Skeletal muscle tissue (tissue), 4 donors: Measurements from ENCODE around the gene PPP1R16B. TPM values are rescaled to one million over a fixed set of nuclear protein-coding genes. Genes with fewer than 3 reads are reported as not detected.

Experiments used
- H3K27ac ChIP-seq: one replicate; pipeline ENCODE4 v1.7.0; 2013; ENCODE audit warnings: mild to moderate bottlenecking, low read depth, low read length, inconsistent platforms
- H3K27me3 ChIP-seq, 3 donors: one replicate each; pipeline ENCODE4 v1.7.0; 2013; ENCODE audit warnings: low read length in 3 of 3; ENCODE audit not compliant: control insufficient read depth in 3 of 3, insufficient read depth in 3 of 3
- H3K36me3 ChIP-seq, 3 donors: one replicate each; pipeline ENCODE4 v1.7.0; 2013; ENCODE audit warnings: low read length in 3 of 3; ENCODE audit not compliant: control insufficient read depth in 3 of 3, insufficient read depth in 3 of 3
- H3K4me1 ChIP-seq, 3 donors: one replicate each; pipeline ENCODE4 v1.7.0; 2013; ENCODE audit warnings: low read length in 3 of 3, mild to moderate bottlenecking in 3 of 3; ENCODE audit not compliant: control insufficient read depth in 3 of 3, insufficient read depth in 3 of 3
- H3K4me3 ChIP-seq, 3 donors: one replicate each; pipeline ENCODE4 v1.7.0; 2013; ENCODE audit warnings: low read length in 3 of 3
- H3K9ac ChIP-seq, 3 donors: one replicate each; pipeline ENCODE4 v1.7.0; 2013; ENCODE audit warnings: low read length in 3 of 3, mild to moderate bottlenecking in 3 of 3, moderate library complexity in 2 of 3, low read depth in 1 of 3
- H3K9me3 ChIP-seq, 3 donors: one replicate each; pipeline ENCODE4 v1.7.0; 2013; ENCODE audit warnings: low read length in 3 of 3; ENCODE audit not compliant: control insufficient read depth in 3 of 3
- total RNA-seq: library from RNA; depleted of rRNA; stranded (reverse); fragments of >200 nt; gene quantifications from one replicate; pipeline ENCODE4 v1.2.3, GENCODE V29; 2014
- donor health status: Osteomylitis.

Gene PPP1R16B
- total RNA-seq, 1 donor from 2014 or later = 4.2 TPM

DNA sequence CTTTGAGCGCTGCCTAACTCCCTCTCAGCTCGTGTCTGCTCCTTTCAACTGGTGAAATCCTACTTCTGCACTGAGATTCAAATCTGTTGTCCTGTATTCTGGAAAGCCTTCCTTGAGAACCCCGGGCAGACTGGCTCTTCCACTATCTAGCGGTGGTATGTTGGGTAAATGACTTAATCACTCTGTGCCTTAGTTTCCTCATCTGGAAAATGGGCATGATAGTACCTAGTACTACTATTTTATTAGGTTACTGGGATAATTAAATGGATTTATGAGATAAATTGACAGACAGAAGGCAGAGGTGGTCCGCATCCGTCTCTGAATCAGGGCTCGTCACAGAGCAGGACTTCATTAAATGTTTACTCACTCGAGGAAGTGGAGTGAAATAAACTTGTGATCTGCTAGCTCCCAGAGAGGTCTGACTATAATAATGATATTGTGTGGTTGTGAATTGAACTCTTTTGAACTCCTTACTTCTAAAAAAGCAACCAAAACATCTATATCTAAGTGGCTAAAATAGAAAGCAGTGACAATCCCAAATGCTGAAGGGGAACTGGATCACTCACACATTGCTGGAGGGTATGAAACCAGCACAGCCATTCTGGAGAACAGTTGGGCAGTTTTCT lies 26.6 kb downstream of the PPP1R16B start:
- H3K9me3 ChIP-seq = no peaks in the 10 kb centered on the region
- peaks cover 0 to 8% (median 4%) of the 10 kb centered on the region in 3 donors for H3K4me1 ChIP-seq
- peaks cover 0 to 3% (median 0%) of the 10 kb centered on the region in 3 donors for H3K27me3 ChIP-seq
- no peaks in the 10 kb centered on the region for H3K36me3 ChIP-seq
- no peak overlapping the region for H3K27ac ChIP-seq
- H3K4me3 ChIP-seq = no peak overlapping the region
- no peak overlapping the region for H3K9ac ChIP-seq

DNA sequence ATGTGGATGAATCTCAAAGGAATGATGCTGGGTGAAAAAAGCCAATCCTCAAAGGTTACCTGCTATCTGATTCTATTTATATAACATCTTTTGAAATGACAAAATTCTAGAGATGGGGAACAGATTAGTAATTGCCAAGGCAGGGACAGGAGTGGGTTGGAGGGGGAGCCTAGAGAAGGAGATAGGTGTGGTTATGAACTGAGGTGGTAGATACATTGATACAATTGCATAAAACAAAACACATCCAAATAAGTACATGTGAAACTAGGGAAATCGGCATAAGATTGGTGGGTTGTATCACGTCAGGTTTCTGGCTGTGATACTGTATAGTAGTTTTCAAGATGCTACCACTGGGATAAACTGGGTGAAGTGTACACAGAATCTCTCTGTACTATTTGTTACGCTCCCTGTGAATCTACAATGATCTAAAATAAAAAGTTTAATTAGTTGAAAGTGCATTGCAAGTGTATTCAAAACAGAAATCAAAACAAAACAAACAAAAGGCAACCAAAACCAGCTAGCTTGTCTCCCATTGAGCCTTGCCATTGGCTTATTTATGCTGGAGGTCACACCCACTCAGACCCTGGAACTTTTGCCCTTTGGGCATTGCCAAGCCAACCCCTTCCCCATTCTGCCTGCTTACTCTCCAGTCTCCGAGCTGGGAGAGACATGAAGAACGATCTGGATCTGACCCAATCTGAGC lies 27.8 kb downstream of the PPP1R16B start:
- H3K4me3 ChIP-seq = no peak overlapping the region
- H3K9me3 ChIP-seq = no peaks in the 10 kb centered on the region
- H3K27me3 ChIP-seq = peaks cover 0 to 8% (median 5%) of the 10 kb centered on the region in 3 donors
- H3K4me1 ChIP-seq = peaks cover 0 to 5% (median 2%) of the 10 kb centered on the region in 3 donors
- H3K36me3 ChIP-seq = peaks cover 0 to 2% (median 0%) of the 10 kb centered on the region in 3 donors
- no peak overlapping the region for H3K27ac ChIP-seq
- no peak overlapping the region for H3K9ac ChIP-seq

DNA sequence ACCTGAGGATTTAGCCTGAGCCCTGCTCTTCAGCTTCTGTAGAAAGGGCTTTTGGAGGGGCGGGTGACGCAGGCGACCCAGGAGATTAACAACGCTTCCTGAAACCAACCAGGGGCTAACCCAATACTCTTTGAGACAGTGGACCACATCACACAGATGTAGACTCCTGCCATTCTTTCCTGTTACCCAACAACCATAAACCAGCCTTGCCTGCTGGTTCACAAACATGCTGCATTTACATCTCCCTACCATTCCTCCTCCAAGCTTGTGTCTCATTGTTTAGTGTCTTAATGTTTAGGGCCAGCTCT lies 28.3 kb downstream of the PPP1R16B start:
- H3K27ac ChIP-seq = no peak overlapping the region
- H3K9ac ChIP-seq = no peak overlapping the region
- peaks cover 0 to 2% (median 0%) of the 10 kb centered on the region in 3 donors for H3K36me3 ChIP-seq
- H3K27me3 ChIP-seq = peaks cover 0 to 10% (median 5%) of the 10 kb centered on the region in 3 donors
- H3K9me3 ChIP-seq = no peaks in the 10 kb centered on the region
- no peak overlapping the region for H3K4me3 ChIP-seq
- peaks cover 0 to 1% (median 0%) of the 10 kb centered on the region in 3 donors for H3K4me1 ChIP-seq

DNA sequence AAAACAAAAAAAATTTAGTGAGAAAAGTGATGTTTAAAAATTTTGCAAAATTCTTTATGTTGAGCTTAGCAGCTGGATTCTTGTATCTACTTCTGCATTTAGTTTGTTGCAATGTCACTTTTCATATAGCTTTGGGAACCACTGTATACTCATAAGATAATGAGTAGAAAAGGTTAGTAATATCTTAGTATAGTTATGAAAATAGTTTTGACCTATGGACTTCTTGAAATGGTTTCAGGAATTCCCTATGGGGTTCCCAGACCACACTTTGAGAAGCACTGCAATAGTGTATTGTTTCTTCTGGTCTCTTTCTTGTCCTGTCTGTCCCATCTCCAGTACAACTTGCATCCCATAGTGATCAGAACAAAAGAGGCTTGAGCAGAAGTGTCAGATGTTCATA lies 29.4 kb downstream of the PPP1R16B start:
- peaks cover 0 to 9% (median 6%) of the 10 kb centered on the region in 3 donors for H3K27me3 ChIP-seq
- H3K9ac ChIP-seq = no peak overlapping the region
- no peaks in the 10 kb centered on the region for H3K9me3 ChIP-seq
- H3K4me1 ChIP-seq = no peaks in the 10 kb centered on the region
- H3K36me3 ChIP-seq = peaks cover 0 to 2% (median 0%) of the 10 kb centered on the region in 3 donors
- H3K27ac ChIP-seq = no peak overlapping the region
- H3K4me3 ChIP-seq = no peak overlapping the region

DNA sequence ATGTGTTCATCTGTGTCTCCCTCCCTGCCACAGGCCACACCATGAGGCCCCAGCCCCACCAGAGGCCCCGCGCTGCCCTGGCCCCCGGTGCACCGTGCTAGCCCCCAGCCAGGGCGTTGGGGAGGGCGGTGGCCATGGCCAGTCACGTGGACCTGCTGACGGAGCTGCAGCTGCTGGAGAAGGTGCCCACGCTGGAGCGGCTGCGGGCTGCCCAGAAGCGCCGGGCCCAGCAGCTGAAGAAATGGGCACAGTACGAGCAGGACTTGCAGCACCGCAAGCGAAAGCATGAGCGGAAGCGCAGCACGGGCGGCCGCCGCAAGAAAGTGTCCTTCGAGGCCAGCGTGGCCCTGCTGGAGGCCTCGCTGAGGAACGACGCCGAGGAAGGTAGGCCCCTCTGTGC lies 30.3 kb downstream of the PPP1R16B start:
- H3K36me3 ChIP-seq = peaks cover 0 to 2% (median 0%) of the 10 kb centered on the region in 3 donors
- no peak overlapping the region for H3K9ac ChIP-seq
- H3K27ac ChIP-seq = no peak overlapping the region
- H3K9me3 ChIP-seq = no peaks in the 10 kb centered on the region
- peaks cover 3 to 16% (median 15%) of the 10 kb centered on the region in 3 donors for H3K27me3 ChIP-seq
- H3K4me3 ChIP-seq = no peak overlapping the region
- no peaks in the 10 kb centered on the region for H3K4me1 ChIP-seq

DNA sequence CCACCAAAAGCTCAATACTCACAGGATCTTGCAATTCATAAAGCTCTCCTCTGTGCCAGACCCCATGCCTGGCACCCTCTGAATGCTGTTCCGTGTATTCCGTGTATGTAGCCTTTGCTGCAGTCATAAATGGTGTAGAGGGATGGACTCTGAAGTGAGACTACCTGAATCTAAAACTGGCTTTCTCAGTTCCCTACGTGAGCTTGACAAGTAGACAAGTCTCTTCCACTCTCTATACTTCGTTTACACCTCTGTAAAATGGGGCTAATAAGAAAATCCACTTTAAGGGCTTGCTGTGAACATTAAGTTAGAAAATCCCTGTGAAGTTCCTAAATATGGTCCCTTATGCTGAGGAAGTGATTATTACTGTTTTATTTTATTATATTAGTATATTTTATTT lies 31.5 kb downstream of the PPP1R16B start:
- Histone ChIP-seq H3K4me1 (no peaks in the 10 kb centered on the region), H3K9ac (no peak overlapping the region), H3K27me3 (peaks cover 3 to 16% (median 16%) of the 10 kb centered on the region in 3 donors), H3K9me3 (no peaks in the 10 kb centered on the region), H3K36me3 (peaks cover 0 to 2% (median 0%) of the 10 kb centered on the region in 3 donors), H3K27ac (no peak overlapping the region), H3K4me3 (no peak overlapping the region)

DNA sequence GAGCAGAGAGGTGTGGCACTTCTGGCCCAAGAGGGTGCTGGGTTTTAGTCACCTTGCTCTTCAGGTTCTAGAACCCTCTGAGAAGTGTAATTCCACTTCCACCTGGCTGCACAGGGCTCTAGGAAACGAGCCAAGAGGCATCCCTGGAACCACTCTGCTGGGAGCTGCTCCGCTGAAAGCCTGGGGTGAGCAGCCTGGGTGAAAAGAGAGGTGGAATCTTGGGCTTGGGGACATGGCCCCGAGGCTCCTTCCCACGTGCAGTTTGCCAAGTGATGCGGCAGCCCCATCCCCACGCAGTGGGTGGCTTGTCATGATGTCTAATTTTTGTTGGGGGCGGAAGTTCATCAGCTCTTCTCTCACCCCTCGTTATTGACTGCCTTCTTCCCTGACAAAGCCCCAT lies 32.8 kb downstream of the PPP1R16B start:
- H3K36me3 ChIP-seq = peaks cover 0 to 2% (median 0%) of the 10 kb centered on the region in 3 donors
- no peaks in the 10 kb centered on the region for H3K9me3 ChIP-seq
- H3K27ac ChIP-seq = no peak overlapping the region
- no peak overlapping the region for H3K4me3 ChIP-seq
- peaks cover 3 to 16% (median 16%) of the 10 kb centered on the region in 3 donors for H3K27me3 ChIP-seq
- H3K9ac ChIP-seq = no peak overlapping the region
- H3K4me1 ChIP-seq = no peaks in the 10 kb centered on the region

DNA sequence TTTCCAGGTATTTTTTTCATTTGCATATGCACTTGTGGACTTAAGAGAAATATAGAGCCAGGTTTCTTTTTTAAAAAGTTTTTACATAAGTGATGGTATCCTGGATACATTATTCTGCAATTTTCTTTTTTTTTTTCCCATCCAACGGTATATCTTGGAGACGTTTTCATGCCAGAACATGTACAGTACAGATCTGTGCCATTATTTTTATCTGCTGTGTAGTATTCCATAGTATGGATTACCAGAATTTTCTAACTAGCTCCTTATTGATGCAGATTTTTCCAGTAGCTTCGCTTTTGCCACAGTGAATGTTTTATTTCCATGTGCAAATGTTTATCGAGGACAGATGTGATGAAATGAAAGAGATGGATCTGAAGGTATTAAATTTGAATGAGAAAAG lies 34.1 kb downstream of the PPP1R16B start:
- H3K9me3 ChIP-seq = no peaks in the 10 kb centered on the region
- no peak overlapping the region for H3K9ac ChIP-seq
- H3K27ac ChIP-seq = no peak overlapping the region
- H3K4me1 ChIP-seq = no peaks in the 10 kb centered on the region
- peaks cover 3 to 16% (median 16%) of the 10 kb centered on the region in 3 donors for H3K27me3 ChIP-seq
- H3K36me3 ChIP-seq = peaks cover 0 to 2% (median 0%) of the 10 kb centered on the region in 3 donors
- H3K4me3 ChIP-seq = no peak overlapping the region

DNA sequence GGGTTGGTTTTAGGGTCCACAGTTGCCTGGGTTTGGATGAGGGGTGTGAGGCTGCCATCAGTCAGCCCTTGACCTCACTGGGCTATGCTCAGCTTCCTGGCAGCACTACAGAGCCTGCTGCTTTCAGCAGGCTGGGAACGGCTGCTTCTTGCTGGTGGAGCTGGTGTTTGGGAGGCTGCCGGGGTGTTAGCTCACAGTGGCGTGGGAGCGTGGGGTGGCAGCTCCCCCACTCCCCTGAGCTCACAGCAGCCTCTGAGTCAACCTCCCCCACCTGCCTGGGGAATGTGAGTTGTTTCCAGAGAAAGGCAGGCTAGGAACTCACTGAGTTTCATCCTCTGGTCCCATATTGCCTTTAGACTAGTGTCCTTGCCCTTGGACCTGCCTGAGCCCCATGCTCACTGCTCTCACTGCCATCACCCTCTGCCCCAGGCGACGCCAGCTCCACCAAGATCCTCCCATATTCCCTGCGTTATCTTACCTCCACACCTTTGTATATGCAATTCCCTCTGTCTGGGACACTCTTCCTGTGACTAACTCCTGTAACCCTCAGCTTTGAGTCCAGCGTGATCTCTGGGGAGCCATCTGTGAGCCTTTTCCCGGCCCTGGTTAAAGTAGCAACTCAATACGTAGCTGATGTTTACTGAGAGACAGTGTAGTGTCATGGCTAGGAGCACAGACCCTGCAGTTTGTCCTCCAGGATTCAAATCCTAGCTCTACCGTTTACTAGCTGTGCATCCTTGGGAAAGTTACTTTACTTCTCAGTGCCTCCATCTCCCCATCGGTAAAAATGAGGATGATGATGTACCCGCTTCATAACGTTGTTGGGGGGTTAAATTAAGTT lies 34.8 kb downstream of the PPP1R16B start:
- H3K27ac ChIP-seq = no peak overlapping the region
- peaks cover 3 to 18% (median 16%) of the 10 kb centered on the region in 3 donors for H3K27me3 ChIP-seq
- H3K9me3 ChIP-seq = no peaks in the 10 kb centered on the region
- no peak overlapping the region for H3K9ac ChIP-seq
- no peaks in the 10 kb centered on the region for H3K4me1 ChIP-seq
- peaks cover 0 to 2% (median 0%) of the 10 kb centered on the region in 3 donors for H3K36me3 ChIP-seq
- no peak overlapping the region for H3K4me3 ChIP-seq
